Measurements from ENCODE around the gene HNRNPA0. TPM values are rescaled to one million over a fixed set of nuclear protein-coding genes. Genes with fewer than 3 reads are reported as not detected.

HNRNPA0 gene
- polyA plus RNA-seq, 1 donor (not counting 4 experiments of a cell fraction or from before 2014, with no cell fraction given) = 11.4 TPM

DNA sequence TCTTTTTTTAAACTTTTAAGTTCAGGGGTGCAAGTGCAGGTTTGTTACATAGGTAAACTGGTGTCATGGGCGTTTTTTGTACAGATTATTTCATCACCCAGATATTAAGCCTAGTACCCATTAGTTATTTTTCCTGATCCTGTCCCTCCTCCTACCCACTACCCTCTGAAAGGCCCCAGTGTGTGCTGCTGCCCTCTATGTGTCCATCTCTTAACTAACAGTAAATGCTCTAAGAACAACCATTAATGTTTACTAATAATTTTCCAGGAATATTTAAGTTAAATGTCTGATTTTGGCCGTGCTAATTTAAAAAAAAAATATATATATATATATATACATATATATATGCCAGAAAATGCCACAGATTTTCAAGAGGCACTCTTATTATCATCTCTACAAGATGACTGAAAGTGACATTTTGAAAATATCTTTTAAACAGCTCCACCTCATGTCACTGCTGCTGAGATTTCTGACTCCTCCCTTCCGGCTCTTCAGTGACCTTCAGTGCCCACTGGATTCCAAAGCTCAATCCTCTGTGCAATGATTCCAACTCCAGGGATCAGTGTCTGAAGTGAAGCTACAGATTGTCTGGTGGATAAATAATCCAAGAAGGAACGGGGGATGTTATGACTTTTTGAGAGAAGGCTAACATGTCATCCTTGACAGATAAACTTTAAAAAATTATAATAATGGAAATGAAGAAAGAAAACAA is 46.7 kb upstream of the HNRNPA0 start:
- Histone ChIP-seq H3K4me2 (ENCODE audit: control insufficient read depth, extremely low read depth, insufficient read depth, low read depth, low read length) (no peak overlapping the region), H4K20me1 (ENCODE audit: control insufficient read depth, extremely low read depth, insufficient read depth, low read length) (no peaks in the 10 kb centered on the region), H3K4me3 (ENCODE audit: control insufficient read depth in 2 of 3, extremely low read depth in 1 of 3, insufficient read depth in 2 of 3, low read depth in 1 of 3, low read length in 3 of 3) (no peak overlapping the region), H2AFZ (ENCODE audit: control insufficient read depth, low read length) (no peak overlapping the region), H3K27ac (ENCODE audit: control insufficient read depth, insufficient read depth, low read length) (no peak overlapping the region), H3K4me1 (ENCODE audit: control insufficient read depth, extremely low read depth, insufficient read depth, low read length) (no peaks in the 10 kb centered on the region), H3K36me3 (ENCODE audit: control insufficient read depth in 2 of 2, extremely low read depth in 1 of 2, insufficient read depth in 2 of 2, low read length in 2 of 2) (no peaks in the 10 kb centered on the region), H3K27me3 (ENCODE audit: control insufficient read depth, extremely low read depth, insufficient read depth, low read length) (no peaks in the 10 kb centered on the region), H3K9ac (ENCODE audit: control insufficient read depth, extremely low read depth, insufficient read depth, low read length) (no peak overlapping the region), H3K79me2 (ENCODE audit: control insufficient read depth, insufficient read depth, low read length) (no peaks in the 10 kb centered on the region), H3K9me3 (ENCODE audit: control insufficient read depth, low read depth, low read length) (no peaks in the 10 kb centered on the region), H3K9me1 (ENCODE audit: control insufficient read depth, extremely low read depth, insufficient read depth, low read length) (no peaks in the 10 kb centered on the region)
- FAIRE-seq = no peak
- no peak for TF ChIP-seq EZH2 (IDR thresholded peaks at IDR 0.05; ENCODE audit: low read length)
- TF ChIP-seq, protein P1, sequence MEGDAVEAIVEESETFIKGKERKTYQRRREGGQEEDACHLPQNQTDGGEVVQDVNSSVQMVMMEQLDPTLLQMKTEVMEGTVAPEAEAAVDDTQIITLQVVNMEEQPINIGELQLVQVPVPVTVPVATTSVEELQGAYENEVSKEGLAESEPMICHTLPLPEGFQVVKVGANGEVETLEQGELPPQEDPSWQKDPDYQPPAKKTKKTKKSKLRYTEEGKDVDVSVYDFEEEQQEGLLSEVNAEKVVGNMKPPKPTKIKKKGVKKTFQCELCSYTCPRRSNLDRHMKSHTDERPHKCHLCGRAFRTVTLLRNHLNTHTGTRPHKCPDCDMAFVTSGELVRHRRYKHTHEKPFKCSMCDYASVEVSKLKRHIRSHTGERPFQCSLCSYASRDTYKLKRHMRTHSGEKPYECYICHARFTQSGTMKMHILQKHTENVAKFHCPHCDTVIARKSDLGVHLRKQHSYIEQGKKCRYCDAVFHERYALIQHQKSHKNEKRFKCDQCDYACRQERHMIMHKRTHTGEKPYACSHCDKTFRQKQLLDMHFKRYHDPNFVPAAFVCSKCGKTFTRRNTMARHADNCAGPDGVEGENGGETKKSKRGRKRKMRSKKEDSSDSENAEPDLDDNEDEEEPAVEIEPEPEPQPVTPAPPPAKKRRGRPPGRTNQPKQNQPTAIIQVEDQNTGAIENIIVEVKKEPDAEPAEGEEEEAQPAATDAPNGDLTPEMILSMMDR (optimal IDR thresholded peaks at IDR 0.05 in 1 of 3, IDR thresholded peaks at IDR 0.05 in 1 of 3, conservative IDR thresholded peaks at IDR 0.05 in 1 of 3; ENCODE audit: extremely low read depth in 1 of 3, insufficient read depth in 2 of 3, low read length in 3 of 3) = no peak
- dilution Hi-C loops (cut with MboI; ENCODE audit: extremely low pct_ligation_motif_present, low sequenced_read_pairs) = no loop called here
- no peak for DNase-seq (ENCODE audit: low read depth, low spot score)

DNA sequence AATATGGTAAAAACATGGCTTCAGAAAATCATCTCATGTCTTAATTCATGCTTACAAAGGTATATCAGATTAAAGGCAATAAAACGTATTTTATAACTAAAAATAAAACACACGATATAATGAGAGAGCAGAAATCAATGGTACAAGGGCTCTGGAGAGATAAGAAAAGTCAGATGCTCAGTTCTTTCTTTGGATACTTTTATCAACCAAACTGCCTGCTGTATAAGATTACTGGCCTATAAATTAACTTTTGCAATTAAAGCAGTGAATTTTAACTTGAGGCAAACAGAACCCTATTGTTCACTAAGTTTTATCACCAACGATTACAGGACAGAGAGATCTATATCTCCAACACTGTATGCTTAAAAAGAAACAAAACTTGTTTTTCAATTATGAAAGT is 42.1 kb upstream of the HNRNPA0 start:
- Histone ChIP-seq H3K36me3 (ENCODE audit: control insufficient read depth in 2 of 2, extremely low read depth in 1 of 2, insufficient read depth in 2 of 2, low read length in 2 of 2) (no peaks in the 10 kb centered on the region), H3K4me1 (ENCODE audit: control insufficient read depth, extremely low read depth, insufficient read depth, low read length) (no peaks in the 10 kb centered on the region), H3K27me3 (ENCODE audit: control insufficient read depth, extremely low read depth, insufficient read depth, low read length) (no peaks in the 10 kb centered on the region), H3K9me1 (ENCODE audit: control insufficient read depth, extremely low read depth, insufficient read depth, low read length) (no peaks in the 10 kb centered on the region), H3K9me3 (ENCODE audit: control insufficient read depth, low read depth, low read length) (no peaks in the 10 kb centered on the region), H3K79me2 (ENCODE audit: control insufficient read depth, insufficient read depth, low read length) (no peaks in the 10 kb centered on the region), H3K9ac (ENCODE audit: control insufficient read depth, extremely low read depth, insufficient read depth, low read length) (no peak overlapping the region), H3K4me3 (ENCODE audit: control insufficient read depth in 2 of 3, extremely low read depth in 1 of 3, insufficient read depth in 2 of 3, low read depth in 1 of 3, low read length in 3 of 3) (no peak overlapping the region), H4K20me1 (ENCODE audit: control insufficient read depth, extremely low read depth, insufficient read depth, low read length) (no peaks in the 10 kb centered on the region), H3K4me2 (ENCODE audit: control insufficient read depth, extremely low read depth, insufficient read depth, low read depth, low read length) (no peak overlapping the region), H2AFZ (ENCODE audit: control insufficient read depth, low read length) (no peak overlapping the region), H3K27ac (ENCODE audit: control insufficient read depth, insufficient read depth, low read length) (no peak overlapping the region)
- dilution Hi-C loops (cut with MboI; ENCODE audit: extremely low pct_ligation_motif_present, low sequenced_read_pairs) = no loop called here
- FAIRE-seq = no peak
- no peak for DNase-seq (ENCODE audit: low read depth, low spot score)
- TF ChIP-seq, protein P1 (optimal IDR thresholded peaks at IDR 0.05 in 1 of 3, IDR thresholded peaks at IDR 0.05 in 1 of 3, conservative IDR thresholded peaks at IDR 0.05 in 1 of 3; ENCODE audit: extremely low read depth in 1 of 3, insufficient read depth in 2 of 3, low read length in 3 of 3) = no peak
- TF ChIP-seq EZH2 (IDR thresholded peaks at IDR 0.05; ENCODE audit: low read length) = no peak

Measured in keratinocyte (primary cell).